Measurements from ENCODE around the gene WWOX.

WWOX gene

DNA sequence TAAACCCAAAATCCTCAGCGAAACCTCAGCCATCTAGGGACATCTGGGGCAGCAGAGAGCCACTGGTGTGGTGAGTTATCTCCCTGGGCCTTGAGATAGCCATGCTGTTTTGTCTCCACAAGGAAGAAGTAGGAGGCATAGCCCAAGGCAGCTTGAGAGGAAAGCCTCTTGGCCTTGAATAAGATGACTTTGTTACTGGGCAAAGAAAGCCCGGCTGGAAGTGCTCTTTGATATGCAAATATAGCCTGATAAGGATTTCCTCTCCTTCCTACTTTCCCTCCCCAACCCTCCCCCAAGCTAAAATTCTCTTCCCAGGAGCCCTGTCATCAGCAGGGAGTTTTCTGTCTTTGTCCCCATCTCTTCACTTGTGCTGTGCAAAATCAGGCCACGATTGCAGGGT lies 806.7 kb downstream of the WWOX start:
- DNase-seq (ENCODE audit: low spot score) = no peak

DNA sequence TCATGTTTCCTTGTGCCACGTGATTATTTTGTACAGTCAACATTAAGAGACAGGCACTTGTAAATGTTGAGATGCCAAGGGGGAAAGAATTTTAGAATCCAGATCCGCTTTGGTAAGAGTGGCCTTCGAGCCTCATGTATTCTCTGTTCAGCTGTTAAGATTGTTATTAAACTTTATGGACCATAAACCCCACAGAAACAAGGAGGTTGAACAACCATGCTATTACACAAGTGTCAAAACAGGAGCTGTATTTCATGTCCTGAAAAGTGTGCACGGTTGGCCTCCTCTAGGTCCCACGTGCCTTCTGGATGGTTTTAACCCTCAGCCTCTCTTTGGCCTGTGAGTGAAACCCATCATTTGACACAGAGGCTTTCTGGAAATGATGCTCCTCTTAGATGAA lies 809.8 kb downstream of the WWOX start:
- DNase-seq (ENCODE audit: low spot score) = no peak

DNA sequence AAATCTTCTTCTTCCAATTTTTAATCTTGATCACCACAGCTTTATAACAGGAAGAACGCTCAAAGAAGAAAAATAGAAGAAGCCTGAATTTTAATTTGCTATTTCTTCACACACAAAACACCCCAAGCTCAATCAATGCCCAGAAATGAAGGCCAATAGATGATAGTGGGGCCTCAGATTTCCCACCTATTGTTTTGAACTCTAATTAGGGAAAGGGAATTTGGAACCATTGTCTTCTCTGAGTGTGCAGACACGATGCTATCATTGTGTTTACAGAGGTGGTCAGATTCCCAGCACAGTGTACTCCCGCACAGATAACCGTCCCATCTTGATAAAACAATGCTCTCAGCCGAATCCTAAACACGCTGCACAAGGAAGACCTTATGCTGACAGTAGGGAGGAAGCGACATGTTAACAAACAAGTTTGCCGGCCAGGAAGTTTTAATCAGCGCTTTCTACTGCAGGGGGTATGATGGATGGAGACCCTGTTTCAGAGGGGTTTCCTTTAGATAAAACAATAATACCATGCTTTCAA lies 816.4 kb downstream of the WWOX start:
- DNase-seq (ENCODE audit: low spot score) = no peak

DNA sequence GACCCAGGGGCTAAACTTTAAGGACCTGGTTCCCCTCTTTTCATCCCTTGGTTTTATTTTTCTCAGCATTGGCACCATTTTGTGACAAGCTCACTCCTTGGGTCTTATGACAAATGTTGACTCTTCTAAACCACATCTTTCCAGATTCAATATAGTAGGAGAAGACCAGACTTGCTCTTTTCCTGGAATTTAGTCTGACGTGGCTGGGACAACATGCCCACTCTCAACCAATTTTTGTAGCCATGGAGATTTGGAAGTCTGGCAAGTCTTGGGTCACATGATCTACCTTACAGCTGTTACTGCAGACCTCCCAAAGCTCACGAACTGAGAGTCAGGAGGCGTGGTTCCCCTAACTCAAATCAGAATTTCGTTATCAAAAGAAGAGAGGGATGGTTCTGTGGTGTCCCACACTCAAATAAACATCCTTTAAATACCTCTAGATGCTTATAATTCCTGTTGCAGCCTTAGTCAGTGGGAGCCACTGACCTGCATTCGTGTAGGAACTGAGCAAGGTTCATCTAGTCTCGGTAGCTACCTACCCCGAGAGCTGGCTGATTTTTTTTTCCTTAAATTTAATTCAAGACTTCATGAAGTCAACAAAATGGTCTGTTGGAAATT lies 817.6 kb downstream of the WWOX start:
- no peak for DNase-seq (ENCODE audit: low spot score)

DNA sequence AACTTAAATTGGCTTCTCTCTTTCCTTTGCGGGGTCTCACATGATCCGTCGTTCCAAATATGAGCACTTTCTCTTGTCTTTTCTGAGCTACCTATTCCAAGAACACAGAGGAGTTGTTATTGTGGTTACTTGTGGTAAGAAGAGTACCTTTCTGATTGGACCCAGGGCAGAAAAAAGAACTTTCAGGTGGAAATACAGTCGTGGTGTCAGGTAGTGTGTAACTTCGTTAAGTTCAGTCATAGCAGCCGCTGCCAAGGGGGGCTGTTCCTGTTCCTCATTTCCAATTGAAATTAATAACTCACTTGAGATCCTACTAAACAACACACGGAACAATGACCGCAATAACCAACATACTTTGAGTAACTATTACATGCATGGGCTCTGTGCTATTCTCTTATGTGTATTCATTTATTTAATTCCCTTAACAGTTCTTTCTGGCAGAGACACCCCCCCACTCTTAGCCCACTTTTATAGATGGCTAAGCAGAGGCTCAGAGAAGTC lies 819.4 kb downstream of the WWOX start:
- DNase-seq (ENCODE audit: low spot score) = no peak

DNA sequence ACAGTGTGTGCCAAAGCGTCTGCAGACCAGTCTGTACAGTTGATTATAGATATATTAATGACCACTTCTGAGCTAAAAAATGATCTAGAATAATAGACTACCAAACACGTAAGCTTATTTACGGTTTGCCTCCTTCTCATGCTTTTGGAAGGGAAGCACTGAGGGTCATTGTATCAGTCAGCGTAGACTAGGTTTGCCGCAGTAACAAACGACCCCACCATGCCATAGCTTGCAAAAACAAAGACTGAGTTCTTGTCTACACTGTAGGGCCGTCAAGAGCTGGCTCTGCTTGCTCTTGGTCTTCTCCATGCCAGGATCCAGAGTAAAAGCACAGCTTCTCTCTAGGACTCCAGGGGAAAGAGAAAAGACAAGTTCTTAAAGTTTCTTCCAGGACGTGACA lies 820.4 kb downstream of the WWOX start:
- DNase-seq (ENCODE audit: low spot score) = no peak

DNA sequence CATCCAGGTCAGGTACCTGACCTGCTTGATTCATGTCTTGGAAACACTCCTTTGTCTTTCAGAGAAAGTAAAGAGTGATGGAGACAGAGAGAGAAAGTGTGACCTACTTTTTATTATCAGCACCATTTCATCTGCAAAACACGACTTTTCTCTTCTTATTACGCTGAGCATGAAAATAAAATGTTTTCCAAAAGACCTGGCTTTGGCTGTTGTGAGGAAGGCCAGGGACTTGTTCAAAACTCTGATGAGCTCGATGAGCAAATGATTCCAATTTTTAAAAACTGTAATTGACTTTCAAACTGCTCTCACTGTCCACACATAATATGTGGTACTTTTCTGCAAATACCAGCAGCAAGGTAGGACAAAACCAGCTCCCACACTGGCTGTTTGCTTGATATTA lies 821.2 kb downstream of the WWOX start:
- DNase-seq (ENCODE audit: low spot score) = no peak

DNA sequence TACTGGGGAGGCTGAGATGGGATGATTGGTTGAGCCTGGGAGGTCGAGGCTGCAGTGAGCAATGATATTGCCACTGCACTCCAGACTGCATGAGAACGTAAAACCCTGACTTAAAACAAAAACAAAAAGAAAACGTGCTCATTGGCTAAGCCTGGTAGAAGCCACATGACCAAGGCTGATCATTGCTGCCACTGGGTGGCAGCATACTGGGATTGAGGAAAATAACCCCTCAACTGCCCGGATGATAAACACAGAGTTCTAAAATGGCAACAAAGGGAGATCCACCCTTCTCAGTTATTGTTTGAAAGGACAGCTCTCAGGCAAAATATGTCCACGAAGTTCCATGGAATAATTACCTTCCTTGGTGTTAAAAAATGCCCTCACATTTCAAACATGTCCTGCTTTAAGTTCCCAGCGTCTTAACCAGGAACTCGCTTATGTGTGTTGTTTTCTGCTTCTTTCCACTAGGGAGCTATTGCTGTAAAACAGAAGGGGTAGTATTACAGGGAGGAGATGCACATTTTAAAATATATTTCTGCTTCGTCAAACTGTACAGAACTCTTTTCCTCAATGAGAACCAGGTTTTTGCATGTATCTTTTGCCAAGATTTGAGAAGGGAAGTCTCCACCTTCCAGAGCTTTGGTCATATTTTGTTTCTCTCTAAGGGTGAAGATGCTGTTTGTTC lies 825.8 kb downstream of the WWOX start:
- DNase-seq (ENCODE audit: low spot score) = peak; percentile 29

- DNase-seq (ENCODE audit: low spot score) = no peak
These were observed 827.3 kb downstream of the WWOX start for GRCh38 chr16:78926723-78927210.

GRCh38 chr16:78927766-78928165 lies 828.3 kb downstream of the WWOX start:
- DNase-seq (ENCODE audit: low spot score) = no peak

DNA sequence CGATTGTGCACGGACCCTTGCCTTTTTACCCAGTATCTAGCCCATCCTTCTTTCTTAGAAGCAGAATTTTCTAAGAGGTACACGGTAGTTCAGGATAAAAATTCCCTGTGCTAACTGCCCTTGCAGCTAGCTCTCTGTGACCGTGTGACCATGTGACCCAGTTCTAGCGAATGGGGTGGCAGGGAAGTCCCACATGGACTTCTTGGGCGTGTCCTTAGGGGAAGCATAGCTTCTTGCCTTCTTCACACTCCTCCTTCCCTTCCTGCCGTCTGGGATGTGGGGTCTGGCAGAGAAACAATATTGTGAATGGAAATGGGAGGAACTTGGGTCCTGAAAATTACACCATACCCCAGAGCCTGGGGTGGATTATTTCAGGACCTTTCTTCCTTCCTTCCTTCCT lies 830.4 kb downstream of the WWOX start:
- DNase-seq (ENCODE audit: low spot score) = no peak

DNA sequence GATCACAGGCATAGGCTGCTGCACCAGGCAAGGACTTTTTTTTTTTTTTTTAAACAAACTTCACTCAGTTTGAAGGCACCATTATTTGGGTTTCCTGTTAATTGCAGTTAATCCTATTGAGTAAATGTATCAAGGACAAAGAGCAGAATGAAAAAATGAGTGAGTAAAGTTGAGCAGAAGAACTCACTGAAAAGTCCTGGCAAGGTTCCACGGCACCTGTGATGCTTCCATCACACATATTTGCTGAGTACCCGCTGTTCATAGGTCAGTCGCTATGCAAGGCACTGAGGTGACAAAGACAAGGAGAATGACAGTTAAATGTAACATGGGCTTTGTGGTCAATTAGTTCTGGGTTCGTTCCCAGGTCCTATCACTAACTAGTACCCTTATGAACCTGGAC lies 831.1 kb downstream of the WWOX start:
- no peak for DNase-seq (ENCODE audit: low spot score)

GRCh38 chr16:78931267-78931666 lies 831.8 kb downstream of the WWOX start:
- DNase-seq (ENCODE audit: low spot score) = no peak

GRCh38 chr16:78931678-78932077 lies 832.2 kb downstream of the WWOX start:
- DNase-seq (ENCODE audit: low spot score) = no peak

- no peak for DNase-seq (ENCODE audit: low spot score)
These were observed 833.0 kb downstream of the WWOX start for GRCh38 chr16:78932355-78932943.

DNA sequence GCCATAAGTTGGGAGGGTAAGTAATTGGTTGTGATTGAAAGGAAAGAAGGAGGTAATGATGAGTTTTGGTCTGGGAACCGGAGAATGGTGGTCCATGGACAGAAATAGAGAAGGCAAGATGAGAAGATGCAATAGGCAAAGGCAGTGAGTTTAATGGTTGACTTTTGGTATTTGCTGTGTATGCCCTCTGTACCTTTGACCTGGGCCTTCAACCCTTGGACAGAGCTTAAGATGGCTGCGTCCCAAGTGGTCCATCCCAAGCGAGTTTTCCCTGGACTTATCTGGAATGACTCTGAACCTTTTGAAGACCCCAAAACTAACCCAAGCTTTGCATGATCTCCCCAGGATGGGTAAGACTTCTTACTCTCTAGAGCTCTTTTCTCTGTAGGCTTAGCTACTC lies 836.6 kb downstream of the WWOX start:
- no peak for DNase-seq (ENCODE audit: low spot score)

DNA sequence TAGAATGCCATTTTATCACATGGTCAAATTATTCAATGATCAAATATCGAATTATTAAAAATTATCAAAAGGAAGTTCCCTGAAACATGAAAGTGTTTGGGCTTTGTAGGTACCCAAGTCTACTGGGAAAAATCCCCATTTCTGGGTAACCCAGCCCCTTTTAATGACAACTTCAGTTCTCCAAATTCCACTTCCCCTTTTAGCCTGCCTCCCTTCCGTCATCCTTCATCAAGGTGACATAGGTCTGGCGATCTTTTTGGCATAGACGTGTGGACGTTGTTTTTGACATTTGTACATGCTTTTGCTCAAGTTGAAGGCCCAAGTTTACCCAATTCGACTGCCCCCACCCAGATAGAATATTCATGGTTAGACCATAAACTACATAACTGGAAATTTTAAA lies 840.1 kb downstream of the WWOX start:
- no peak for DNase-seq (ENCODE audit: low spot score)

DNA sequence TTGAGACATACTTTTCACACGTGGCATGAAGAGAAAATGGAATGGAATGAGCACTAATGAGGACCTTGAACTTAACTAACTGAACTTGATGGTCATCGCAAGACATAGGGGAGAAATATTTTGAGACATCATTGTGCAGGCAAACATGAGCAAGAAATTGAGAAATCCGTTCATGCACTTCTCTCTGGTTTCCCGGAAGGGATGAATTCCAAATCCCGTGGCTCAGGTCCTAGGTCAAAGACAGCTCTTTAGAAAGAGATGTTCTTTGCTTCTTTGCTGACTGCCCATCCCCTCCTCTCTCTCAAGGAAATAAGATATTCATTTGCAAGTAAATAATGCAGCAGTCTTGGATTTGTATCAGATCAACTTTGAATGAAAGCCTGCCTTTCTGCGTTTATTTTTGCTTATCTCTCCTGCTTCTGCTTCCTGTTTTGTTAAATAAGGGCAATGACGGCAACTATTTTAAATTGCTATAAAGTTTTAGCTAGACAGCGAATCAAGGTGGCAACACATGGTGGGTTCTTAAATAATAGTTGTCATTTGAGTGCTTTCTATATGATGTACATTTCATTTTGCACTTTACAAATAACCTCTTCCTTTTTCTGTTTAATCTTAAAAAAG lies 843.3 kb downstream of the WWOX start:
- DNase-seq (ENCODE audit: low spot score) = no peak

- no peak for DNase-seq (ENCODE audit: low spot score)
These were observed 845.9 kb downstream of the WWOX start for GRCh38 chr16:78945336-78945735.

DNA sequence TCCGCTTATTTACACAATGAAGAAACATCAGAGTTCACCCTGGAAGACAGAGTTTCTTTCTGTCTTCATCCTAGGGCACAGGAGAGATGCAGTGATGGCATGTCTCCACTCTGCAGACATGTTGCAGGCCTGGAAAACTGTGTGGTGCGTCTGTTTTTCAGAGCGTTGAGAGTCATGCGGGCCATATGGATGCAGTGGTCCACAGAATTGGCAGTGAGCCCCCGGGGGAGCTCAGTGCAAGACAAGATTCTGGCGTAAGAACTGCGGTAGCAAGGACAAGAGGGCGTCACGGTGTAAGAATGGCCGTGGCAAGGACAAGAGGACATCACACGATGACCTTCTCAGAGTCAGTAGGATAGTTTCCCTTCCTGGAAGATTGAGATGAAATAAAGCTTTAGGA lies 847.1 kb downstream of the WWOX start:
- no peak for DNase-seq (ENCODE audit: low spot score)

- DNase-seq (ENCODE audit: low spot score) = no peak
These were observed 851.3 kb downstream of the WWOX start for GRCh38 chr16:78950768-78951167.

- no peak for DNase-seq (ENCODE audit: low spot score)
These were observed 853.2 kb downstream of the WWOX start for GRCh38 chr16:78952630-78953029.

DNA sequence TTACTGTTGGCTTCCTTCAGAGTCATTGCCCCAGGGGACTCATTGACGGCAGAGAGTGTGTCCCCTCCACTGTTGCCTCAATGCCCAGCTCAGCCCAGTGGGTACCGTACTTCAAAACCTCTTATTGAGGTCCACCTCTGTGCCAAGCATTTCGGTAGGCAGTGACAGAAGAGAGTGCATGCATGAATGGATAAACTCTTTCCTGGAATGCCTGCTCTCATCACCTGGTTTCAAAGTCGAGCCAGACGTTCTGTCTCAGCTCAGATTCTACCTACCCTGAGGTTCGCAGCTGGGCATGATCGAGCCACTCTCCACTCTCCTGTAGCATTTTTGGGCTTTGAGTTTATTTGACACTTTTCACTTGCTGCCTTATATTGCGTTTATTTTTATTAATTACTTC lies 854.1 kb downstream of the WWOX start:
- DNase-seq (ENCODE audit: low spot score) = no peak
